ENCODE measurements around the gene COL6A5. TPM values are rescaled to one million over a fixed set of nuclear protein-coding genes. Genes with fewer than 3 reads are reported as not detected.

The COL6A5 gene
- total and polyA plus RNA-seq, 10 of the 15 experiments (the other 5 are each of a cell fraction or from before 2014, with no cell fraction given): 0.04 to 0.11 TPM; not detected in 8

DNA sequence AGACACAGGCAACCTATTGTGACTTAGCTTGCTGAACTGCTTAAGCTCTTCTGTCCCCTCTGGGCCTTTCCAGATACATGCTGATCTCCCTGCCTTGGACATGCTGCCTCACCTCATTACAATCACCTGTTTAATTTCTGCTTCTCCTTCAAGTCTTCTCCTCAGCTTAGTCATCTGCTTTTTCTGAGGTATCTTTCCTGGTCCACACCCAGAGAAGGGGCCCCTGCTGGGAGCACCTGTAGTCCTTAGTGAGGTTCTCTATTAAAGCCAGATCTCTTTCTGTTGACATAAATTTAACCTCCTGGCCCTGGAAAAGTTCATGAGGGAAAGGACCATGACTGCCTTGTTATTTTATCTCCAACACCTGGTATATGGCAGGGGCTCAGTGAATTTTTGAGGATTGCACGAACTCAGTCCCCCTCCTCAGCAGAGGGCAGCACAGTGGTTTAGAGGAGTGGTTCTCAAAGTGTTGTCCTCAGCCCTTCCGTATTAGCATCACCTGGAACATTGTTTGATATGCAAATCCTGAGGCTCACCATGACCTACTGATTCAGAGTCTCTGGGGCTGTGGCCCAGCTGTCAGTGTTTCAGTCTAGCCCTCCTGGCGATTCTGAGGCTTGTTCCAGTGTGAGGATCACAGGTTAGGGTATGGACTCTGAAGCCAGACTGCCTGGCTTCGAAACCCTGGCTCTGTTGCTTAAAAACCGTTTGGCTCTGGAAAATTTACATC, 184.2 kb downstream of the COL6A5 start:
- no peak overlapping the region for H3K27ac ChIP-seq (ENCODE audit: control insufficient read depth, insufficient read depth)
- ChIA-PET RAD21 (ENCODE audit: unreplicated experiment) (no interaction called here), SMC1A (ENCODE audit: uncharacterized antibody, unreplicated experiment) (no interaction called here), CTCF (interaction anchor here (0.6 to 0.8 kb wide), 2 partner anchors 38 to 49 kb away, joined by 3 read pairs; no protein-coding TSS in a partner anchor), POLR2A (no interaction called here)
- H3K4me3 ChIP-seq: no peak overlapping the region
- TF ChIP-seq ETV6 (conservative IDR thresholded peaks at IDR 0.05 in 1 of 2, IDR thresholded peaks at IDR 0.05 in 1 of 2; ENCODE audit: borderline replicate concordance in 1 of 2, low read depth in 1 of 2): no peak
- no peak for TF ChIP-seq MEF2B (IDR thresholded peaks at IDR 0.05; ENCODE audit: partially characterized antibody, poor library complexity, severe bottlenecking)
- no peak for TF ChIP-seq ZSCAN29 (IDR thresholded peaks at IDR 0.05)
- no peak for TF ChIP-seq RUNX3 (IDR thresholded peaks at IDR 0.05; ENCODE audit: low read length)
- TF ChIP-seq NRF1 (conservative IDR thresholded peaks at IDR 0.05; ENCODE audit: low read depth, low read length): no peak
- TF ChIP-seq POLR2AphosphoS5 (IDR thresholded peaks at IDR 0.05; ENCODE audit: low read length): no peak
- TF ChIP-seq SREBF2 (IDR thresholded peaks at IDR 0.05; ENCODE audit: low read length): no peak
- no peak for TF ChIP-seq NR2F1 (conservative IDR thresholded peaks at IDR 0.05)
- no peak for TF ChIP-seq CREM (IDR thresholded peaks at IDR 0.05; ENCODE audit: low read depth)
- TF ChIP-seq RB1 (IDR thresholded peaks at IDR 0.05; ENCODE audit: borderline replicate concordance): no peak
- TF ChIP-seq, protein P1, sequence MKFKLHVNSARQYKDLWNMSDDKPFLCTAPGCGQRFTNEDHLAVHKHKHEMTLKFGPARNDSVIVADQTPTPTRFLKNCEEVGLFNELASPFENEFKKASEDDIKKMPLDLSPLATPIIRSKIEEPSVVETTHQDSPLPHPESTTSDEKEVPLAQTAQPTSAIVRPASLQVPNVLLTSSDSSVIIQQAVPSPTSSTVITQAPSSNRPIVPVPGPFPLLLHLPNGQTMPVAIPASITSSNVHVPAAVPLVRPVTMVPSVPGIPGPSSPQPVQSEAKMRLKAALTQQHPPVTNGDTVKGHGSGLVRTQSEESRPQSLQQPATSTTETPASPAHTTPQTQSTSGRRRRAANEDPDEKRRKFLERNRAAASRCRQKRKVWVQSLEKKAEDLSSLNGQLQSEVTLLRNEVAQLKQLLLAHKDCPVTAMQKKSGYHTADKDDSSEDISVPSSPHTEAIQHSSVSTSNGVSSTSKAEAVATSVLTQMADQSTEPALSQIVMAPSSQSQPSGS (IDR thresholded peaks at IDR 0.05; ENCODE audit: low read length): no peak
- TF ChIP-seq FOS (IDR thresholded peaks at IDR 0.05; ENCODE audit: borderline replicate concordance, extremely low read depth, insufficient read length): no peak
- no peak for TF ChIP-seq ZNF274 (IDR thresholded peaks at IDR 0.05; ENCODE audit: insufficient read depth, insufficient read length)
- no peak for TF ChIP-seq MYB (IDR thresholded peaks at IDR 0.05; ENCODE audit: borderline replicate concordance, low read depth, low read length)
- H3K9me3 ChIP-seq (replicated peaks; ENCODE audit: control insufficient read depth, insufficient read depth, low read length): no peaks in the 10 kb centered on the region
- no peaks in the 10 kb centered on the region for H3K79me2 ChIP-seq (ENCODE audit: control insufficient read depth, insufficient read depth, low read length)
- 8% methylated on average over 5 of the region's 5 CpGs for WGBS (ENCODE audit: insufficient coverage, insufficient replicate concordance, low lambda C conversion rate, missing lambda C conversion rate)
- no peaks in the 10 kb centered on the region; a peak in 1 of 4 replicates for H3K27me3 ChIP-seq (replicated peaks in 1 of 2; ENCODE audit: control insufficient read depth in 2 of 2, insufficient read depth in 2 of 2, low read length in 1 of 2)
- H3K9ac ChIP-seq (ENCODE audit: control insufficient read depth, insufficient read depth, low read length): no peak overlapping the region
- in situ Hi-C loops (cut with MboI): no loop called here
- H3K4me2 ChIP-seq (ENCODE audit: control insufficient read depth, insufficient read depth): no peak overlapping the region
- no peak overlapping the region for H2AFZ ChIP-seq (ENCODE audit: control insufficient read depth, low read depth, low read length)
- no peaks in the 10 kb centered on the region for H3K4me1 ChIP-seq (ENCODE audit: control insufficient read depth, insufficient read depth, low read length)
- intact Hi-C loops (cut with micrococcal nuclease; ENCODE audit: unreplicated experiment): no loop called here
- FAIRE-seq: no peak
- DNase-seq (ENCODE audit: low read depth, low spot score): no peak
- no TSS peak for BruUV-seq (replicated peaks)
- peak; percentile 41; the same call in 2 of the 3 replicates for ATAC-seq
- no peaks in the 10 kb centered on the region for H4K20me1 ChIP-seq (ENCODE audit: control insufficient read depth, insufficient read depth)
- no peaks in the 10 kb centered on the region for H3K36me3 ChIP-seq (ENCODE audit: control insufficient read depth in 2 of 2, insufficient read depth in 2 of 2, low read length in 1 of 2)

Data from GM12878 (cell line).